ENCODE results near the gene SGPP2. TPM values are rescaled to one million over a fixed set of nuclear protein-coding genes. Genes with fewer than 3 reads are reported as not detected.
A peak's percentile ranks its signal among the peaks of the same experiment; 100 is the strongest.

Gene SGPP2
- total RNA-seq, 1 donor from 2014 or later, result 0.20 TPM

DNA sequence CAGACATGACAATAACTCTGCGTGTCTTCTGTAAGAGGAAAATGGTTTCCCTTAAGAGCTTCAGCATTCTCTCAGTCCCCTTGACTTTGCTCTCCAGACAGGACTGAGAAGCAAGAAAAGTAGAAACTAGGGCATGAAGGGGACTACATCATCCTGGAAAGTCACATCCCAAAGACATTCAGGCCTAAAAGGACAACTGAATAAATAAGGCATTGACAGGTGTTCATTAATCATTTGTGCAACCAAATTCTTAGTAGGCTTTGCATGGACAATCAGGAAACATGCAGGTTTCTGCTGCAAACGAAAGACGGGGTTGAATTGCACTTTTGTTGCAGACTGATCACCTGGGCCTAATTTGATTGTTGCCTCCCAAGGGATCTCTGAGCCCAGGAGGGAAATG lies 1.2 kb upstream of the SGPP2 start:
- Mint-ChIP-seq H3K27me3 (ENCODE audit: low read depth, unreplicated experiment) (peaks cover 68% of the 10 kb centered on the region), H3K4me1 (ENCODE audit: low read depth, unreplicated experiment) (peaks cover 6% of the 10 kb centered on the region), H3K36me3 (ENCODE audit: low read depth, unreplicated experiment) (peaks cover 2% of the 10 kb centered on the region), H3K4me3 (ENCODE audit: unreplicated experiment) (peak overlapping the region; percentile 79), H3K9me3 (ENCODE audit: unreplicated experiment) (no peaks in the 10 kb centered on the region), H3K27ac (ENCODE audit: unreplicated experiment) (no peak overlapping the region)
- Histone ChIP-seq H2AFZ (ENCODE audit: low read depth, low read length) (no peak overlapping the region), H3K4me3 (ENCODE audit: insufficient read depth, low read depth, low read length) (no peak overlapping the region), H3K4me1 (ENCODE audit: insufficient read depth, low read length) (peaks cover 5% of the 10 kb centered on the region), H3K27ac (ENCODE audit: low read depth, low read length) (no peak overlapping the region), H3K9ac (ENCODE audit: low read length) (no peak overlapping the region), H3K9me3 (ENCODE audit: insufficient read depth, low read depth, low read length) (no peaks in the 10 kb centered on the region), H3K36me3 (ENCODE audit: insufficient read depth, low read length) (no peaks in the 10 kb centered on the region), H3K27me3 (ENCODE audit: insufficient read depth, low read length) (peaks cover 33% of the 10 kb centered on the region), H4K20me1 (ENCODE audit: insufficient read depth, low read length) (no peaks in the 10 kb centered on the region), H3K79me2 (ENCODE audit: insufficient read depth, low read length) (no peaks in the 10 kb centered on the region), H3K4me2 (ENCODE audit: low read length) (no peak overlapping the region)
- FAIRE-seq (no peak), DNase-seq (ENCODE audit: low read depth) (no peak)
- TF ChIP-seq EZH2 (IDR thresholded peaks at IDR 0.05; ENCODE audit: insufficient read depth, low read length), result no peak
- TF ChIP-seq, protein P1, sequence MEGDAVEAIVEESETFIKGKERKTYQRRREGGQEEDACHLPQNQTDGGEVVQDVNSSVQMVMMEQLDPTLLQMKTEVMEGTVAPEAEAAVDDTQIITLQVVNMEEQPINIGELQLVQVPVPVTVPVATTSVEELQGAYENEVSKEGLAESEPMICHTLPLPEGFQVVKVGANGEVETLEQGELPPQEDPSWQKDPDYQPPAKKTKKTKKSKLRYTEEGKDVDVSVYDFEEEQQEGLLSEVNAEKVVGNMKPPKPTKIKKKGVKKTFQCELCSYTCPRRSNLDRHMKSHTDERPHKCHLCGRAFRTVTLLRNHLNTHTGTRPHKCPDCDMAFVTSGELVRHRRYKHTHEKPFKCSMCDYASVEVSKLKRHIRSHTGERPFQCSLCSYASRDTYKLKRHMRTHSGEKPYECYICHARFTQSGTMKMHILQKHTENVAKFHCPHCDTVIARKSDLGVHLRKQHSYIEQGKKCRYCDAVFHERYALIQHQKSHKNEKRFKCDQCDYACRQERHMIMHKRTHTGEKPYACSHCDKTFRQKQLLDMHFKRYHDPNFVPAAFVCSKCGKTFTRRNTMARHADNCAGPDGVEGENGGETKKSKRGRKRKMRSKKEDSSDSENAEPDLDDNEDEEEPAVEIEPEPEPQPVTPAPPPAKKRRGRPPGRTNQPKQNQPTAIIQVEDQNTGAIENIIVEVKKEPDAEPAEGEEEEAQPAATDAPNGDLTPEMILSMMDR (IDR thresholded peaks at IDR 0.05; ENCODE audit: insufficient read depth, low read depth, low read length), result no peak

DNA sequence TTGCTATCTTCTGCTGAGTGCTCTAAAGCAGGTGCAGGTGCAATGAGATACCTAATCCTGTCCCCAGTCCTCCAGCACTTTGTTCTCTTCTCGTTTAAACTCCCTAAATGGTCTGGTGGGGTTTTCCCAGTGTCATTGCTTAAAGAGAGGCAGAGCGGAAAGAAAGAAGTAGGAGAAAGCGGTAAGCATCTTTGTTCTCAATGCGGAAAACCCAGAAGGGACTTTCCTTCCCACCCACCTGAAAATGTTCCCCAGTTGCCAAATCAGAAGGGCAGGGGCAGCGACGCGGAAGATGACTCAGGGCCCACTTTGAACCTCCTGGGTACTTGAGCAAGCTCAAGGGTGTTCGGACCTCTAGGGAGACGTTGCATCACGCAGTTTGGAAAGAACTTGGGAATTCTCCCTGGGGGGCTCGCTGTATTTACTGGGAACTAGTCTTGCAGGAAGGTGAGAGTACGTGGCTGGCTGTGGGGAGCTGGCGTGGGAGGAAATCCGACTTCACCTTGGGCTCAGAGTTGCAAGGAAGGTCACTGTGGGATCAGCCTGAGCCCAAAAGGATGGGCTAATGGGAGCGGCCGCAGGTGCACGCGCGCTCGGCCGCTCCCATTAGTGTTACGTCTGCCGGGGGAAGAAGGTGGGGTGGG lies 589 bp upstream of the SGPP2 start:
- no peak overlapping the region for H3K4me3 ChIP-seq (ENCODE audit: insufficient read depth, low read depth, low read length)
- FAIRE-seq, result no peak
- peak; percentile 40 for TF ChIP-seq EZH2 (IDR thresholded peaks at IDR 0.05; ENCODE audit: insufficient read depth, low read length)
- TF ChIP-seq, protein P1 (IDR thresholded peaks at IDR 0.05; ENCODE audit: insufficient read depth, low read depth, low read length), result no peak

More for the DNA sequence above, 589 bp upstream of the SGPP2 start:
- no peak overlapping the region for H3K27ac ChIP-seq (ENCODE audit: low read depth, low read length)
- H3K36me3 ChIP-seq (ENCODE audit: insufficient read depth, low read length), result no peaks in the 10 kb centered on the region
- Mint-ChIP-seq H3K4me3 (ENCODE audit: unreplicated experiment) (peak overlapping the region; percentile 79), H3K36me3 (ENCODE audit: low read depth, unreplicated experiment) (peaks cover 2% of the 10 kb centered on the region), H3K27ac (ENCODE audit: unreplicated experiment) (no peak overlapping the region), H3K4me1 (ENCODE audit: low read depth, unreplicated experiment) (peaks cover 6% of the 10 kb centered on the region), H3K9me3 (ENCODE audit: unreplicated experiment) (no peaks in the 10 kb centered on the region), H3K27me3 (ENCODE audit: low read depth, unreplicated experiment) (peaks cover 68% of the 10 kb centered on the region)
- H3K4me1 ChIP-seq (ENCODE audit: insufficient read depth, low read length), result peaks cover 5% of the 10 kb centered on the region
- H3K27me3 ChIP-seq (ENCODE audit: insufficient read depth, low read length), result peaks cover 33% of the 10 kb centered on the region
- no peaks in the 10 kb centered on the region for H3K79me2 ChIP-seq (ENCODE audit: insufficient read depth, low read length)
- no peak overlapping the region for H2AFZ ChIP-seq (ENCODE audit: low read depth, low read length)
- no peaks in the 10 kb centered on the region for H4K20me1 ChIP-seq (ENCODE audit: insufficient read depth, low read length)
- no peaks in the 10 kb centered on the region for H3K9me3 ChIP-seq (ENCODE audit: insufficient read depth, low read depth, low read length)
- H3K4me2 ChIP-seq (ENCODE audit: low read length), result no peak overlapping the region
- DNase-seq (ENCODE audit: low read depth), result no peak
- no peak overlapping the region for H3K9ac ChIP-seq (ENCODE audit: low read length)

All from astrocyte (in vitro differentiated cells and primary cell).